Measurements from ENCODE around the gene LAX1.

- TF ChIP-seq CTCF (IDR thresholded peaks at IDR 0.05), result no peak
- TF ChIP-seq POLR2A (IDR thresholded peaks at IDR 0.05), result peak in 1 of 4 donors; percentile 31
- TF ChIP-seq EP300 (IDR thresholded peaks at IDR 0.05), result no peak
- peak; percentile 84 to 97 (median 95) for TF ChIP-seq POLR2AphosphoS5 (IDR thresholded peaks at IDR 0.05)
These were observed 30.7 kb downstream of the LAX1 start, which contains the start of the genes ZBED6 and ZC3H11A for GRCh38 chr1:203795441-203796235.
